ENCODE results near the gene UBC.
A peak's percentile ranks its signal among the peaks of the same experiment; 100 is the strongest.

Gene UBC

DNA sequence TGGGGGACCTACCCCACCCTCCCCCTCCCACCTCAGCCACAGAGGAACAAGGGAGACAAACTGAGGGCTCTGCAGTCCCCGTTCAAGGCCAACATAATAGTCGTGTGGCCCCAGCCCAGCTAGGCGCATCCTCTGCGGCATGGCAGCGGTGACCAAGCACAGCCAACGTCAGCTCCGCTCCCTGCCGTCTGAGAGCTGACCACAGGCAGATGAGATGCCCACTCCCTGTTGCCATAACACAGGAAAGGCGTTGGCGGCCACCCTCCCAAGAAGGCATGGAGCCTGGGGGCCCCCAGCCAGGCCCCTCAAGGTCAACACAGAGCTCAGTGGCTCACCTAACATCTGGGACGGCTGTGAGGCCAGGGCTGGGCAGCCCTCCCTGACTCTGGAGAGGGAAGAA, 32.6 kb upstream of the UBC start:
- TF ChIP-seq FOXP2 (optimal IDR thresholded peaks at IDR 0.05; ENCODE audit: borderline replicate concordance, extremely low read depth, extremely low read length, insufficient read depth) = no peak
- TF ChIP-seq TAF1 (IDR thresholded peaks at IDR 0.05; ENCODE audit: borderline replicate concordance, insufficient read depth, low read length) = no peak
- TF ChIP-seq SIN3A (IDR thresholded peaks at IDR 0.05; ENCODE audit: borderline replicate concordance, insufficient read depth, low read length) = no peak
- TF ChIP-seq, protein P1, sequence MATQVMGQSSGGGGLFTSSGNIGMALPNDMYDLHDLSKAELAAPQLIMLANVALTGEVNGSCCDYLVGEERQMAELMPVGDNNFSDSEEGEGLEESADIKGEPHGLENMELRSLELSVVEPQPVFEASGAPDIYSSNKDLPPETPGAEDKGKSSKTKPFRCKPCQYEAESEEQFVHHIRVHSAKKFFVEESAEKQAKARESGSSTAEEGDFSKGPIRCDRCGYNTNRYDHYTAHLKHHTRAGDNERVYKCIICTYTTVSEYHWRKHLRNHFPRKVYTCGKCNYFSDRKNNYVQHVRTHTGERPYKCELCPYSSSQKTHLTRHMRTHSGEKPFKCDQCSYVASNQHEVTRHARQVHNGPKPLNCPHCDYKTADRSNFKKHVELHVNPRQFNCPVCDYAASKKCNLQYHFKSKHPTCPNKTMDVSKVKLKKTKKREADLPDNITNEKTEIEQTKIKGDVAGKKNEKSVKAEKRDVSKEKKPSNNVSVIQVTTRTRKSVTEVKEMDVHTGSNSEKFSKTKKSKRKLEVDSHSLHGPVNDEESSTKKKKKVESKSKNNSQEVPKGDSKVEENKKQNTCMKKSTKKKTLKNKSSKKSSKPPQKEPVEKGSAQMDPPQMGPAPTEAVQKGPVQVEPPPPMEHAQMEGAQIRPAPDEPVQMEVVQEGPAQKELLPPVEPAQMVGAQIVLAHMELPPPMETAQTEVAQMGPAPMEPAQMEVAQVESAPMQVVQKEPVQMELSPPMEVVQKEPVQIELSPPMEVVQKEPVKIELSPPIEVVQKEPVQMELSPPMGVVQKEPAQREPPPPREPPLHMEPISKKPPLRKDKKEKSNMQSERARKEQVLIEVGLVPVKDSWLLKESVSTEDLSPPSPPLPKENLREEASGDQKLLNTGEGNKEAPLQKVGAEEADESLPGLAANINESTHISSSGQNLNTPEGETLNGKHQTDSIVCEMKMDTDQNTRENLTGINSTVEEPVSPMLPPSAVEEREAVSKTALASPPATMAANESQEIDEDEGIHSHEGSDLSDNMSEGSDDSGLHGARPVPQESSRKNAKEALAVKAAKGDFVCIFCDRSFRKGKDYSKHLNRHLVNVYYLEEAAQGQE (IDR thresholded peaks at IDR 0.05; ENCODE audit: insufficient read depth in 1 of 2, low read depth in 2 of 2, low read length in 2 of 2) = no peak
- TF ChIP-seq POLR2AphosphoS5 (IDR thresholded peaks at IDR 0.05; ENCODE audit: low read depth, low read length) = no peak

DNA sequence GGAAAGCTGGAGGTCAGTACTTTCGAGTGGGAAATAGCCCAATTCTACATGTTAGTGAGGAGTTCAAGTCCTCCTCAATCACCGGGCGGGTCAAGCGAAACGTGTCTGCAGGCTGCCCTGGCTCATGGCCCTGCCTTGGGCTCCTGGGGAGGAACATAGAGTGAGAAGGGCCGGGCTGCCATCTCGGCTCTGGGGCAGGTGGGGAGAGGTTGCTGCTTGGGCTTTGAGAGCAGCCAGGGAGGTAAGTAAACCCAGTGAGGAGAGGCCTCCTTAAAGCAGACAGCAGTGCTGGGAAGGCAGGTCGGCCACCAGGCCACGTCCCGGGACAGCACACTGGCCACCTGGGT, 32.0 kb upstream of the UBC start:
- TF ChIP-seq SIN3A (IDR thresholded peaks at IDR 0.05; ENCODE audit: borderline replicate concordance, insufficient read depth, low read length) (no peak), POLR2AphosphoS5 (IDR thresholded peaks at IDR 0.05; ENCODE audit: low read depth, low read length) (no peak), TAF1 (IDR thresholded peaks at IDR 0.05; ENCODE audit: borderline replicate concordance, insufficient read depth, low read length) (no peak), FOXP2 (optimal IDR thresholded peaks at IDR 0.05; ENCODE audit: borderline replicate concordance, extremely low read depth, extremely low read length, insufficient read depth) (no peak)
- TF ChIP-seq, protein P1 (IDR thresholded peaks at IDR 0.05; ENCODE audit: insufficient read depth in 1 of 2, low read depth in 2 of 2, low read length in 2 of 2) = no peak

DNA sequence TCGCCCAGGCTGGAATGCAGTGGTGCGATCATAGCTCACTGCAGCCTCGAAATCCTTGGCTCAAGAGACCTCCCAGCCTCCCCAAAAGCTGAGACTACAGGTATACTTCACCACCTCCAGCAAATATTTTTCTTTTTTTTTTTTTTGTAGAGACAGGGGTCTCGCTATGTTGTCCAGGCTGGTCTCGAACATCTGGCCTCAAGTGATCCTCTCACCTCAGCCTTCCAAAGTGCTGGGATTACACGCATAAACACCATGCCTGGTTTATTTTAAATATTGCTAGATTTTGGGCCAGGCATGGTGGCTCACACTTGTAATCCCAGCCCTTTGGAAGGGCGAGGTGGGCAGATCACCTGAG, 26.7 kb upstream of the UBC start:
- TF ChIP-seq POLR2AphosphoS5 (IDR thresholded peaks at IDR 0.05; ENCODE audit: low read depth, low read length) (no peak), SIN3A (IDR thresholded peaks at IDR 0.05; ENCODE audit: borderline replicate concordance, insufficient read depth, low read length) (no peak), TAF1 (IDR thresholded peaks at IDR 0.05; ENCODE audit: borderline replicate concordance, insufficient read depth, low read length) (no peak), FOXP2 (optimal IDR thresholded peaks at IDR 0.05; ENCODE audit: borderline replicate concordance, extremely low read depth, extremely low read length, insufficient read depth) (no peak)
- TF ChIP-seq, protein P1 (IDR thresholded peaks at IDR 0.05; ENCODE audit: insufficient read depth in 1 of 2, low read depth in 2 of 2, low read length in 2 of 2) = no peak

DNA sequence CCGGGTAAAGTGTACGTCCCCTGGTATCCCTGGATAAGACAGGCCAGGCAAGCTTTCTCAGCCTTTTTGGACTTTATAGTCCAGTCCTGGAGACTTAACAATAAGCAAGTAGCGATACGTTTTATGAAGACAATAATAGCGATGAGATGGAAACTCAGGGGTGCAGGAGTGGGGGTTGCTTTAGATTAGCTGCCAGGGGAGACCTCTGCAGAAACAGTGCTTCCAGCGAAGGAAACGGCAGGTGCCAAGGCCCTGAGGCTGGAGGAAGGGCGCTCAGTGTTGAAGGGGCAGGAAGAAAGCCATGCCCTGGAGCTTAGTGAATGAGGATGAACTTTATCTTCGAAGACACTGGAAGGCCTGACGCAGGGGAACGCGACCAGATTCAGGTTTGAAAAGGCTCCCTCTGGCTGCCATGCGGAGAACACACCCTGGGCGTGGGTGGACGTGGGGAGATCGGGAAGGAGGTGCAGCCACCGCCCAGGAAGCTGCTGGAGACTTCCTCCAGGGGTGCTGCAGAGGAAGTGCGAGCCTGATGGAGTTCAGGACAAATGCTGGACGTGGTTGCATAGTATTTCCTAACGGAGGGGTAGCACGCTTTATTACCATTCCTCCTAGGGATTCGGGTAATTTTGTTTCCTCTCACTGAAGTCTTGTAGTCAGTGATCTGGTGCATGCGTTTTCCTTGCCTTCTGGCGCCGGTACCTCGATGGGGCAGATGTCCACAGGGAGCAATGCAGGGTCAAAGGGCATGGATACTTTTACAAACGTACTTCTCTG, 26.1 kb upstream of the UBC start:
- TF ChIP-seq TAF1 (IDR thresholded peaks at IDR 0.05; ENCODE audit: borderline replicate concordance, insufficient read depth, low read length) (no peak), SIN3A (IDR thresholded peaks at IDR 0.05; ENCODE audit: borderline replicate concordance, insufficient read depth, low read length) (no peak), POLR2AphosphoS5 (IDR thresholded peaks at IDR 0.05; ENCODE audit: low read depth, low read length) (peak; percentile 62; the same call in 1 of the 2 replicates), FOXP2 (optimal IDR thresholded peaks at IDR 0.05; ENCODE audit: borderline replicate concordance, extremely low read depth, extremely low read length, insufficient read depth) (peak; percentile 78)
- TF ChIP-seq, protein P1 (IDR thresholded peaks at IDR 0.05; ENCODE audit: insufficient read depth in 1 of 2, low read depth in 2 of 2, low read length in 2 of 2) = no peak; a peak in 1 of 4 replicates

Measured in PFSK-1 (cell line).